Measurements from ENCODE around the gene OTOP3.
"Not testable (repeated sequence)": the region's sequence is repeated elsewhere in the genome, so short reads cannot be mapped to it uniquely, and the experiment has no call there.

DNA sequence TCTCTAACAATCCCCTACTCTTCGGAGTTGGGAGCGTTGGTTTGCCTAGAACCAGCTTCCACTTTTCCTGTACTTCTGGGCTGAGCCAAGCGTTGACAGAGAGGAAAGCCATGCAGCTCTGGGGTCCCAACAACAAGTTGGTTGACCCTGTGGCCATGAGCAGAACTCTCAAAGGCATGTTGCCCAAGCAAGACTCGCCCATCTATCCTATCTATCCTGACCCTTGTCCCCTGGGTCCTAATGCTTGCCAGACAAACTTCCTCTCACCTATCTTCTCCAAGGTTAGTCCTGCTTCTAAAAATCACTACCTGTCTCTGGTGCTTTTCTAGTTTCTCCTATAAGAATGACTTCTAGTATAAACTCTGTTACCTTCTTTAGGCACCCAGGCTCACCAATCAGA lies 26.6 kb upstream of the OTOP3 start:
- TF ChIP-seq, protein P1, sequence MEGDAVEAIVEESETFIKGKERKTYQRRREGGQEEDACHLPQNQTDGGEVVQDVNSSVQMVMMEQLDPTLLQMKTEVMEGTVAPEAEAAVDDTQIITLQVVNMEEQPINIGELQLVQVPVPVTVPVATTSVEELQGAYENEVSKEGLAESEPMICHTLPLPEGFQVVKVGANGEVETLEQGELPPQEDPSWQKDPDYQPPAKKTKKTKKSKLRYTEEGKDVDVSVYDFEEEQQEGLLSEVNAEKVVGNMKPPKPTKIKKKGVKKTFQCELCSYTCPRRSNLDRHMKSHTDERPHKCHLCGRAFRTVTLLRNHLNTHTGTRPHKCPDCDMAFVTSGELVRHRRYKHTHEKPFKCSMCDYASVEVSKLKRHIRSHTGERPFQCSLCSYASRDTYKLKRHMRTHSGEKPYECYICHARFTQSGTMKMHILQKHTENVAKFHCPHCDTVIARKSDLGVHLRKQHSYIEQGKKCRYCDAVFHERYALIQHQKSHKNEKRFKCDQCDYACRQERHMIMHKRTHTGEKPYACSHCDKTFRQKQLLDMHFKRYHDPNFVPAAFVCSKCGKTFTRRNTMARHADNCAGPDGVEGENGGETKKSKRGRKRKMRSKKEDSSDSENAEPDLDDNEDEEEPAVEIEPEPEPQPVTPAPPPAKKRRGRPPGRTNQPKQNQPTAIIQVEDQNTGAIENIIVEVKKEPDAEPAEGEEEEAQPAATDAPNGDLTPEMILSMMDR (IDR thresholded peaks at IDR 0.05): not testable (repeated sequence)
- not testable (repeated sequence) for TF ChIP-seq POLR2AphosphoS5 (IDR thresholded peaks at IDR 0.05; ENCODE audit: insufficient read depth in 1 of 2, low read depth in 1 of 2)
